Left lobe of liver (tissue), 2 donors: Measurements from ENCODE around the gene EIF1. TPM values are rescaled to one million over a fixed set of nuclear protein-coding genes. Genes with fewer than 3 reads are reported as not detected.
"Not testable (repeated sequence)": the region's sequence is repeated elsewhere in the genome, so short reads cannot be mapped to it uniquely, and the experiment has no call there.

Experiments used
- ATAC-seq: fragments of 200-7000 bp; cut with Tn5 transposase; one replicate; pipeline ENCODE4 v1.9.1; 2020; ENCODE audit warnings: mild to moderate bottlenecking, moderate library complexity
- DNase-seq: peaks from one replicate; pipeline ENCODE4 v3.0.0-alpha.2; 2020; ENCODE audit warnings: low spot score
- total RNA-seq: library from RNA; stranded (reverse); gene quantifications from one replicate; pipeline ENCODE4 v1.2.1, GENCODE V29; 2021
- donor health status: DM: no; HTN: no; CAD: no; lungs with moderate emphysema.
- donor health status: DM: no; HTN: yes; CAD: no.

The EIF1 gene
- 257 TPM for total RNA-seq

DNA sequence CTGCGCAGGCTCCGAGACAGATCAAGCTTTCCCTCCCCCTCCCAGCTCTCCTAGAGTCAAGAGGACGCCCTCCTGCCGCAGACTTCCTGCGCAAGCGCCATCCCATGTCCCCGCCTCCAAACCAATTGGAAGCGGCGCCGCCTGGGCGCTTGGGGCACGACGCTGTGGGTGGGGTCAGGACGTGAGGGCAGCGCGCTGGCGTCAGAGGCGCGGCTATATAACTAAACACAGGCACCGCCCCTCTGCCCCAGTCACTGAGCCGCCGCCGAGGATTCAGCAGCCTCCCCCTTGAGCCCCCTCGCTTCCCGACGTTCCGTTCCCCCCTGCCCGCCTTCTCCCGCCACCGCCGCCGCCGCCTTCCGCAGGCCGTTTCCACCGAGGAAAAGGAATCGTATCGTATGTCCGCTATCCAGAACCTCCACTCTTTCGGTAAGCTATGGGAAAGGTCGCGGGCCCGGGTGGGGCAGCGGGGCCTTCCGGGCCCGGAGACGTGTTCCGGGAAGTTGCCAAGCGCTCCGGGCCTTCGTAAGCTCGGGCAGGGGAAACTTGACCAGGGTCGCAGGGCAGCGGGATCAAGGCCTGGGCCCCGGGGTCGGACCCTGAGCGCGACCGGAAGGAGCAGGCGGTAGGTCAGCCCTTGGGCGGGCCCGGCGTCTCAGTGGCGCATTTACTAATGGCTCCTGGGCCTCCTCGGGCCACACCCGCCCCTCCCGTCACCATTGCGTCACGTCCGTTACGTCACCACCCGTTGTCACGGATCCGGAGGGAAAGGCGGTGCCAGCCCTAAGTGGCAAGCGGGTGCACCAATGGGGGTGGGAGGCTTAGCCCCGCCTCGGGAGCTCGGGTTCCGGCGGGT is at the start of gene EIF1:
TSS of gene EIF1 (plus strand) at position 245 of the 856 bp plus-strand sequence. CDS start at position 399, 154 bp downstream.
- DNase-seq (peak; percentile 100), ATAC-seq (peak; percentile 85)

DNA sequence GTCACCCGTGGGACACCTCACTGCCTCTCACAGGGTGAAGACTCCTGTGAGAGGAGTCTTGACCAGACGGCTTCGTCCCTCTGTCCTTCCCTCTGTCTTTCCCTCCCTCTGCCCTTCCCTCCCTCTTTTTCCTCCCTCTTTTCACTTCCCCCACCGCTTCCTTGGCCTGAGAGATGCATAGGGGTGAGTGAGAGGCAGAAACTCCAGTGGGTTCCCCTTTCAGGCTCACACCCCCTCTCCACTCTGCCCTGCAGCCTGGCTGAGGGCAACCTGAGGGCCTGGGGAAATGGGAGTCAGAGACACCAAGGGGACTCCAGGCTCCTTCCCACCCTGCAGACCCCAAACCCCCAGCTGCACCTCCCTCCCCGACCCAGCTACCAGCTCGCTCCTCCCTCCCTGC is 49.7 kb upstream of the EIF1 start:
- DNase-seq: no peak
- peak; percentile 32 for ATAC-seq

- DNase-seq (no peak), ATAC-seq (no peak)
Observed at GRCh38 chr17:41639492-41640473, 48.9 kb upstream of the EIF1 start.

GRCh38 chr17:41640596-41640995 is 48.1 kb upstream of the EIF1 start:
- not testable (repeated sequence) for DNase-seq

GRCh38 chr17:41642252-41643156 is 46.2 kb upstream of the EIF1 start:
- ATAC-seq: no peak
- no peak for DNase-seq

More at GRCh38 chr17:41640596-41640995, 48.1 kb upstream of the EIF1 start:
- not testable (repeated sequence) for ATAC-seq

- ATAC-seq: no peak
- DNase-seq: no peak
Observed at GRCh38 chr17:41647038-41647813, 41.5 kb upstream of the EIF1 start.

- peak; percentile 92 for ATAC-seq
- DNase-seq: peak; percentile 85
Observed at GRCh38 chr17:41647940-41648410, 40.7 kb upstream of the EIF1 start.

DNA sequence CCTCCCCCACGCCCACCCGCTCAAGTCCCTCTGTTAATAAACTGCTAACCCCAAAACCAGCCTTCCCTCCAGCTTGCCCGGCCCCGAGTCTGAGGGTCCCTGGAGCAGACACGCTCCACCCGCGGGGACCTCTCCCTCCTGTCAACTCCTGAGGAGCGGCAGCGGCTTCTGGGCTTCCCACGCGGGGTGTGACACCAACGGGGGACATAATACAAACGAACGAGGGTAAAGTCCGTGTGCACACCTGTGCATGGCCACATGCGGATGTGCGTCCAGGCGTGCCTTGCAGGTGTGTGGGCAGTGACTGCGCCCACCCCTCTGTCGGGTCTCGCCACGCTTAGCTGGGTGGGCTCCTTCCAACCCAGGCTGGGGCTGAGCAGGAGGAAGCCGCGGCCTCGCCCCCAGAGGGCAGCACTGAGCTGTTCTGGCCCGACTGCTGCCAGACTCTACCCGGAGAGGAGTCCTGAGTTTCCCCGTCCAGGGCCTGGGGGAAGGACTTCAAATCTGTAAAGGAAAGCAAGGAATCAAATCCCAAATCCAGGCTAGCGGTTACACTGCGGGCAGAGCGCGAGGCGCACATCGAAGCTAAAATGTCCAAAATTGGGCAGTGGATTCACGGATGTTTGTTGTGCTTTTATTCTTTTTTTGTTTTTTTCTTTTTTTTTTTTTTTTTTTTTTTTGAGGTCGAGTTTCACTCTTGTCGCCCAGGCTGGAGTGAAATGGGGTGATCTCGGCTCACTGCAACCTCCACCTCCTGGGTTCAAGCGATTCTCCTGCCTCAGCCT is 40.1 kb upstream of the EIF1 start:
- ATAC-seq (peak; percentile 94), DNase-seq (peak; percentile 82)

- ATAC-seq (no peak), DNase-seq (no peak)
Observed at GRCh38 chr17:41649923-41650519, 38.7 kb upstream of the EIF1 start.

DNA sequence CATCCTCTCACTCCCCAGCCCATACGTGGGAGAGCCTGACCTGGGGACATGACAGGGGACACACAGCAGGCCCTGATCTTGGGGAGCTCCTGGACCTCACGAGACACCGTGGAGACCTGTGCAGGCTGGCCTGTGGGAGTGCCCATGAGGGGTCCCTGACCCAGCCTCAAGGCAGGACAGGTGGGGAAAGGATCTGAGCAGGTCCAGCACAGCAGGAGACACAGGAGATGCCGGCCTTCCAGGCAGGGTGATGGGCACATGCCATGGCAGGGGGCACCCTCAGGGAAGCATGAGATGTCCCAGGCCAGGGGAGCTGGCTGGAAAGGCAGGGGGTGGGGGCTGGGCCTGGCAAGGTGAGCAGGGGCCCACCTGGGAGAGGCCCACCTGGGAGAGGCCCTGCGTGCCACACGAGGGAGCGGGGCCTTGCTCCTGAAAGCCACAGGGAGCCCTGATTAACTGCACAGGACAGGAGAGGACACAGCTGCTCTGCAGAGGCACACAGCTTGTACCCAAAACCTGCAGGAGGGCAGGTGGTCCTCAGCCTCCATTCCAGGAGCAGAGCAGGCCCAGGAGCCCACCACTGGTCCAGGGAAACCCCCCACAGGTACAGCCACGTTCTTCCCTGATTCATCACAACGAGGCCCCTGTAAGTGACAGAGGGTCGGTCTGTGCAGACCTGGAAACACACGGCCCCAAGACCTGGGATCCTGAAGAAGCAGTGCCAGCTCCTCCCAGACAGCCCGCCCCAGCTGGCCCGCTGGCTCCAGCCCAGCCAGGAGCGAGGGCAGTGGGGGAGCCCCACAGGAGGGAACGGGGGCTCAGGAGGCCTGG is 37.7 kb upstream of the EIF1 start:
- ATAC-seq (no peak), DNase-seq (no peak)

- no peak for DNase-seq
- no peak for ATAC-seq
Observed at GRCh38 chr17:41651625-41652460, 36.8 kb upstream of the EIF1 start.

GRCh38 chr17:41652461-41652970 is 36.2 kb upstream of the EIF1 start:
- DNase-seq (no peak), ATAC-seq (no peak)

- ATAC-seq (no peak), DNase-seq (no peak)
Observed at GRCh38 chr17:41653421-41653820, 35.3 kb upstream of the EIF1 start.

GRCh38 chr17:41653892-41654677 is 34.6 kb upstream of the EIF1 start:
- ATAC-seq: no peak
- DNase-seq: no peak
